RCC 7860 (cell line): ENCODE measurements around the gene CHST1.

ENCODE experiments used
- DNase-seq: peaks from one replicate; pipeline ENCODE4 v3.0.0-alpha.2; 2015; ENCODE audit warnings: low spot score
- FAIRE-seq: peaks from 2 replicates; lab custom pipeline; 2012; peaks lifted over from hg19 to GRCh38; lab: Jason Lieb, UNC

The CHST1 gene, protein sequence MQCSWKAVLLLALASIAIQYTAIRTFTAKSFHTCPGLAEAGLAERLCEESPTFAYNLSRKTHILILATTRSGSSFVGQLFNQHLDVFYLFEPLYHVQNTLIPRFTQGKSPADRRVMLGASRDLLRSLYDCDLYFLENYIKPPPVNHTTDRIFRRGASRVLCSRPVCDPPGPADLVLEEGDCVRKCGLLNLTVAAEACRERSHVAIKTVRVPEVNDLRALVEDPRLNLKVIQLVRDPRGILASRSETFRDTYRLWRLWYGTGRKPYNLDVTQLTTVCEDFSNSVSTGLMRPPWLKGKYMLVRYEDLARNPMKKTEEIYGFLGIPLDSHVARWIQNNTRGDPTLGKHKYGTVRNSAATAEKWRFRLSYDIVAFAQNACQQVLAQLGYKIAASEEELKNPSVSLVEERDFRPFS

DNA sequence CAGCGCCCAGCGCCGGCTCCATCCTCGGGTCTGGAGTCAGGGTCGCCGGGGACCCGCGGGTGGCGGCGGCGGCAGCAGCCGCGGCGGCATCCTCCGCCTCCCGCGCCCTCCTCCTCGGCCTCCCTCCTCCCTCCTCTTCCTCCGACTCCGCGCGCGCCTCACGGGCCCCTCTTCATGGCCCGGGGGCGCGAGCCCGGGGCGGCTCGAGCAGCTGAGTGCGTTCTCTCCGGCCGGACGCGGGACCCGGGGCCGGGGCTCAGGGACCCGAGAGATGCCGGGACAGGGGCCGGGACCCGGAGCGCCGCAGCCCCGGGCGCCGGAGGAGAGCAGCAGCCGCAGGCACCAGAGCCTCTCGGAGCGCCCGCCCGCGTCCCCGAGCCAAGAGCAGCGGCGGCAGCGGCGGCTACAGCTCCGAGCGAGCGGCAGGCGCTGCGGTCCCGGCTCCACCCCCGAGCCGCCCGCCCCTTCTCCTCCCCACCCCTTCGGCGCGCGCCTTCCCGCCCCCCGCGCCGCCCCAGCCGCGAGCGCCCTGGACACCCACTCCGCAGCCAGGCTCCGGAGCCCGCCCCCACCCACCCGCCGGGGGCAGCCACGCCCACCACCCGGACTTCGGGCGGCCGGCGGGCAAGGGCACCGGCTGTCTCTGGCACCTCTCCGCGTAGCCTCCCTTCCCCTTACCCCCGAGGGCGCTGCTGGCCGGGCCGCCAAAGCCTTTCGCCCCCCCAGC is at the start of gene CHST1:
Gene CHST1 (minus strand): TSS at position 417 of the 727 bp plus-strand sequence. CDS start 14,699 bp downstream, outside the sequence.
- no peak for DNase-seq

DNA sequence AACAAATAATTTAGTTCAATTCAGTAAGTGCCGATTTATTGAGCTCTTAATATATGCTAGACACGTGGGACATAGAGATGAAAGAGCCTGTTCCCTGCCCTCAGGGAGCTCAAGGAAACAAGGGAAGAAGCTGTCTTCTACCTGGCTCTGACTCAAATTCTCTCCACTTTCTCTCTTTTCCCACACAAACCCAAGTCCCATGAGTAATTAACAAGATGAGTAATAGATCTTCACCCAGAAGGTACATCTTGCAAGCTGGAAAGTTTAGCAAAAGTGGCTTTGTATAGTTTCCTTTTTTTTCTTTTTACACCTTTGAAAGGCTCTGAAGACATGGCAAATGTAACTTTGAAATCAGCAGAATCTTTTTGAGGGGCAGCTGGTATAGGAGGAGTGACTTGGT is 48.2 kb upstream of the CHST1 start:
- DNase-seq (no peak), FAIRE-seq (no peak)

More for the DNA sequence above, at the start of gene CHST1:
- no peak for FAIRE-seq

DNA sequence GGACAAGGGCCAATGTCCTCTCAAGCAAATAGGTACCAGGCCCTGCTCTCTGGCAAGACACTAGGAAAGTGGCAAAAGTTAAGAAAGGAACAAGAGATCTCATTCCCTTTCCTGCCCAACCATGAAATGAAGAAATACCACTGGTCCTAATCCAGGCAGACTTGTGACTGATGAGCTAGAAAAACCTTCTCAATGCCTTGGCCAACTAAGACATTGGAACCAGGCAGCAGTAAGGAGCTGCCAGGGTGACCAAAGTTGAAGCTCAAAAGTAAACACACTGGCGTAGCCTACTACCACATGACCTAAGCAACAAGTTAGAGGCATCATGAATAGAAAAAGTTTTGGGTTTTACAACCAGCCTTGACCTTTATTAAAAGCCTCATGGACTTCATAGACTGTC is 45.1 kb upstream of the CHST1 start:
- FAIRE-seq, result no peak
- no peak for DNase-seq

DNA sequence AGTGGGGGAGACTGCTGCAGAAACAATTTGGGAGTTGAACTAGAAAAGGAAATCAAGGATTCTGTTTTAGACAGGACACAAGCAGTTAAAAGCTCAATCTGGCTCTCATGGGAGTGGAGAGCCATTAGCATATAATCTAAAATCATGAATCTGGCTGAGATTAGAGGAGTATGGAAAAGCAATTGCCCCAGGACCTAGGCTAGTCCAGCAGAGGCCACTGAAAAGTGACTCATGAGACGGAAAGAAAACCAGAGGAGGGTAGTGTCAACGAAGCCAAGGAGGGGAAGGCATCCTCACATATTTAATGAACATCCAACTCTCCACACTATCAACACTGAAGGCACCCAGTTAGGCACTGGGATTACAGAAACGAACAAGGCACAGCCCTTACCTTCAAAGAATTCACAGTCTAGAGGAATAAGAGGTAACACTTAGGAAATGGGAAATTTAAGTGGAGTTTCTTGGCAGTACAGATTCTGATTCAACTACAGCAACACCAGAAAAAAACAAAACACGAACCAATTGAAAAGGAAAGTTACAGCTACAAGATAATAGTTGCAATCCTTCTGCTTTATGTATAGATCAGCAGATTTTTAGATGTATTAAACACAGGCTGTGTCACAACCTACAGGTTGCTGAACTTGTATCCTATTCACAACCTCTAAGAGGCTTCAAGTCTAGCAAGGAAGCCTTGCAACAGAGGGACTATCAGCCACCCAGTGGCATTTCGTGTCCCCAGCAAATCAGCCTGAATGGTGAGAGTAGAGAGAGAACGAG is 43.7 kb upstream of the CHST1 start:
- FAIRE-seq, result no peak

DNA sequence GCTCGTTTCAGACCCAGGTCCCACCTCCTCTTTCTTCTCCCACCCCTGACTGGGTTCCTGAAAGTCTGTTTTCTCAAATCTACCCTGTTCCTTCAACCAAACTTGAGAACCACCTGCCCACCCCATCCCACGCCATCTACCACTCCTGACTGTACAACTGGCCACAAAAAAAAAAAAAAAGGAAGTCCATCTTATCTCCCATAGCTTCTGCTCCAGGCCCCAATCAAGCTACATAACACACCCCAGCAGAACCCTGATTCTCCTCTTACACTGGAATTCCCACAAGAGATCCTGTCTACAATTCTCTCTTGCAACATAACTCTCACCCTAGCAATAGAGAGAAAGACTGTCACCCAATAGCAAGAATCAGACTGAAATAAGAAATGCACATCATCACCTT is 39.2 kb upstream of the CHST1 start:
- FAIRE-seq (no peak), DNase-seq (no peak)

More for the DNA sequence above, 43.7 kb upstream of the CHST1 start:
- DNase-seq, result no peak

DNA sequence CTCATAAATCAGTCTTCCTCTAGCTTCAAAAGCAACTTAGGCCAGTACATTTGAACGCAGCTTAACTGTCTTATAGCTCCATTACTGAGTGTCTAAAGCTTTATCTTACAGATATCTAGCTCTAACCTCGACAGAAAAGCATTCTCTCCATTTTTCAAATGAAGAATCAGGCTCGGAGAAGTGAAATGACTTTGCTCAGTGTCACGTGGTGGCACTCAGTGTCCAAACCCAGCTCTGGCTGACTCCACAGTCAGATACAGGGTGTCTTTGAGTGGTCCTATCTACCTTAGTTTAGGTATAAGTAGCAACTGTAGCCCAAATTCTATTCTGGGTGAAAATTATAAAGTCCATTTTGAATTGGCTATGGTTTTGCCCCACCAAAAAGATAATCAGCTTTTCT is 38.7 kb upstream of the CHST1 start:
- FAIRE-seq (no peak), DNase-seq (no peak)

DNA sequence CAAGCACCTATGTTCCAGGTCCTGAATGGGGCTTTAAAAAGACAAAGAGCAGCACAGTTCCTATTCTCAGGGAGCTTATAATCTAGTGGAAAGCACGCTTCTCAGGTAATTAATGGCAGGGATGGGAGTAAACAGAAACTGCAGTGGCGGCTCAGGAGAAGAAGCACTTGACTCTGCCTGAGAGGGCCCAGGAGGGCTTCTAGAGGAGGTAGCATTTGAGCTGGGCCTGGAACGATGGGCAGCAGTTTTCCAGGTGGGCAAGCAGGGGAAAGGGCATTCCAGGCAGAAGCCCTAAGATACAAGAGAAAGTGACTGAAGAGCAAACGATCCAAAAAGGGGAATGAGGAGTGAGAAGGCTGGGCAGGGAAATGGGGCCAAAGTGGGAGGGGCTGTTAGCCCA is 37.1 kb upstream of the CHST1 start:
- DNase-seq (no peak), FAIRE-seq (no peak)

DNA sequence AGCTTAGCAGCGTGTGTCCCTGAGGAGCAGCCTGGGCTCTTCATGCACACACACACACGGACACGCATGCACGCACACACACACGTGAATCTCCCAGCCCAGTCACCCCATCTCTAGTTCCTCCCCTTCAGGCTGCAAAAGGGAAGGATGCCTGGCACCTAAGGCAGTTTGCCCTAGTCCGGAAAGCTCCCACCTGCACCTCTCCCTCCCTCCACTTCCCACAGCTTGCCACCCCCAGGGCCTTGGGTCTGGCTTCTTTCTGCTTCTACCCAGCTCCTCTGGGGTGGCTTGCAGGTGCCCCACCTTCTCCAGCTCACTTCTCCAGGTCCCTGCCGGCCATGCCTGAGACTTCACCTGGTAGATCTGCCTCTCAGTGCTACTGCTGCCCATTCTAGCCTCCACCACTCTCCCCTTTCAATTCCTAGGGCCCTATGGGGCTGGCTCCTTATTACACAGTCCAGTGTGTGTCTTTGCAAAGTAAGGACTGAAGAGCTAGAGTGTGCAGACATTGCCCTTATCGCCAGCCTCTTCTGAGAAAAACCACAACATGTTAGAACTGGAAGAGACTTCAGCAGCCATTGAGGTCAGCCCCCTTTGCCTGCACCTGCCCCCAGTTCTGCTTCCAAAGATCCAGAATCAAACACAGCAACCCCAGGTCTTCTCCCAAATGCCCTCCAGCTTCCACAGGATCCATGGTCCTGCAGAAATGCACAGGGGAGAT is 33.5 kb upstream of the CHST1 start:
- no peak for DNase-seq
- no peak for FAIRE-seq

DNA sequence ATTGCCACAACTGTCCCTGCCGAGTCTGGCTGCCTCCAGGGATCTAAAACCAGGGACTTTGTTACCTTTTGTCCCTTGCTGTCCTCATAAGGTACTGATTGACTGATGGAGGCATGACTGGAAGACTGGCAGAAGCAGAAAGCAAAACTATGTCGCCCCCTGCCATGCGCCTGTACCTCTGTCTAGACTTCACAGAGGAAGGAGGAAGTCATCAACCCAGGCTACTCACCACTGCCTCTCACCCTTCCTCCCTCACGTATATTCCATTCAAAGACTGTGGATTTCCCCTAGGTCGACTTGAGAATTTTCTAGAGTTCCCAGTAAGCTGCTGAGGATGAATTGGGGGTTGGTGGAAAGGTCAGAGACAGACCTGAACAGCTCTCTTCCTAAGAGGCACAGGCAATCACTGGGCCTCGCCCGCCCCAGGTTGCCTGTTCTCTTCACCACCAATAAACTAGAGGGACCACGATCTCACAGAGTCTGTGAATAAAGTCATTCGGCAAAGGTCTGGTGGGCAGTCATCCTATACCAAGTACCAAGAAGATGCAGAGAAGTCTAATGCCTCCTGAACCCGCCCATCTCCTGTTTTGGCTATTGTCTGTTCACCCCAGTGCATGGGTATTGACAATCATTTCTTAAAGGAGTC is 27.5 kb upstream of the CHST1 start:
- FAIRE-seq, result no peak

DNA sequence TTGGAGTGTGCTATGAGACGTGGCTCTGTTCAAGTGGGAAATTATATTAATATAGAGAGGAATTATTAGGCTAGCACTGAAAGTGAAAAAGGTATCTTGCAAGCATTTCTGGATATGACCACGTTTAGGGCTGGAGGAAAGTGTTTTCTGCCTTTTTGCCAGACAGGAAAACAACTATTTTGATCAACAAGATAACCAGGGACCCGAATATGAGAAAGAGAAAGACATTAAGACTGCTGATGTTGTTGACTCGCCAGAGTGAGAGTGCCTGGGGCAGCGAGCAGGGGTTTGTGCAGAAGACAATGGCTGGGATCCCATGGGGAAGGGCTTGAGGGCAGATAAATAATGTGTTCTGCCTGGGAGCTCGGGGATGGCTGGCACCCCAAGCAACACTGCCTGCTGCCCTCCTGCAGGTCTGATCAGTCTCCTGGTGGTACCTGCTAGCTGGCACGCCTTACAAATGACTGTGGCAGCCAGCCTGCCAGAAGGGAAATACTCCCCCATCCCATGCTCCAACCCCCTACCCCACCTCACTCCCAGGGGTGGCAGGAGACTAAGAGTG is 23.1 kb upstream of the CHST1 start:
- DNase-seq (no peak), FAIRE-seq (no peak)

More for the DNA sequence above, 27.5 kb upstream of the CHST1 start:
- DNase-seq, result no peak

DNA sequence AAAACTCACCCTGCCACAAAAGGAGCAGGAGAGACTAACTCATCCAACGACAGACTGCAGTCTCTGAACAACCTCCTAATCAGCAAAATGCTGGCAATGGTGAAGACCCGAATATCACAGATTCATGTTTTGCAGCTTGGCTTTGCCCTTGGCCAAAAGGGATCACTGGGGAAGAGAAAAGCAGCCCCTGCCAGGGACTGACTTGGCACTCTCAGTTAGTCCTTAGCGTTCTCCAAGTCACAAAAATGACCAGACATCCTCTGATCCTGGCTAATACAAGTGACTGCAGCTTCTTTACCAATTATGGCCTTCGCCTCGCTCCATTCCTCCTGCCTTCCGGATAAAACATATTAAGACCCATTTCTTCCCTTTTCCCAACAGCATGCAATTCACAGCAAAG is 22.4 kb upstream of the CHST1 start:
- FAIRE-seq (no peak), DNase-seq (no peak)

DNA sequence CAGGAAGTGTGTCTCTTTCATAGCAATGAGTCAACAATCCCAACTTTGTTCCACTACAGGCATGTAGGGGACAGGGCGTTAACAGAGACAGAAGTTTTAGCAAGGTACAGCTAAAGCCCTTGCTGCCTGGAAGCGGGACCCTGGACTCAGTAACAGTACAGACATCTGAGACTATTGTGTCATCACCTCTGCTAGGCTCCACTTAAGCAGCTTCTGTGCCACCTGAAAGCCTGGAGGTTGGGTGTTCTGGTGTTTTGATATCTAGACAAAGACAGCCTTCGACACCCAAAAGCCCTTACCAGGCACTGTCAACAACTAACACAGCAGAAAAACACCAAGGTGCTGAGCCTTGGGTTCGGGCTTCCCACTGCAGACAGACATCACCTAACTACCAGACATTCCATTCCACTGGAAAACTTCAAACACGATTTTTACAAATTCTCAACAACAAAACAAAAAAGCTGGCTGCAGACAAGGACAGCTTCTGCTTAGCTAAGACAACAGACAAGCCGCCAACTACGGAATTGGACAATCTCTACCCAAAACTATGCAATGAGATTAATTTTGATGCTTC is 20.6 kb upstream of the CHST1 start:
- no peak for DNase-seq
- FAIRE-seq, result no peak

DNA sequence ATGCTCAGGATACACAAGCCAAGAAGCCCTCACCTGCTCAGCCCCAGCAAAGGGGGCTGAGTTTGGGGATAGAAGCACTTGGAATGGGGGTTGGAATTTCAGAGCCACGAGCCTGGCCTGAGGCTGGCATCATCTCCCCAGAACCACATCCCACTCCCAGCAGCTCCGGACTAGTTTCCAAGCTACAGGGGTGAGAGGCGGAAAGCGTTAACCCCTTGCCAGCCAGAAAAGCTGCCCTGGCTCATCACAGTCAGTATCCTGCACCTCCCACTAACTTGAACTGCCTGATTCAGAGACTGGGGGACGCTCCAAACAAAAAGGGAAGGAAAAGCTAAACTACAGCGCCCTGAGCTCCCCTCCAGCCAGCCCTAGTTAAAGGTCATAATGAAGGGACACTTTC is 19.0 kb upstream of the CHST1 start:
- no peak for FAIRE-seq
- DNase-seq, result no peak

DNA sequence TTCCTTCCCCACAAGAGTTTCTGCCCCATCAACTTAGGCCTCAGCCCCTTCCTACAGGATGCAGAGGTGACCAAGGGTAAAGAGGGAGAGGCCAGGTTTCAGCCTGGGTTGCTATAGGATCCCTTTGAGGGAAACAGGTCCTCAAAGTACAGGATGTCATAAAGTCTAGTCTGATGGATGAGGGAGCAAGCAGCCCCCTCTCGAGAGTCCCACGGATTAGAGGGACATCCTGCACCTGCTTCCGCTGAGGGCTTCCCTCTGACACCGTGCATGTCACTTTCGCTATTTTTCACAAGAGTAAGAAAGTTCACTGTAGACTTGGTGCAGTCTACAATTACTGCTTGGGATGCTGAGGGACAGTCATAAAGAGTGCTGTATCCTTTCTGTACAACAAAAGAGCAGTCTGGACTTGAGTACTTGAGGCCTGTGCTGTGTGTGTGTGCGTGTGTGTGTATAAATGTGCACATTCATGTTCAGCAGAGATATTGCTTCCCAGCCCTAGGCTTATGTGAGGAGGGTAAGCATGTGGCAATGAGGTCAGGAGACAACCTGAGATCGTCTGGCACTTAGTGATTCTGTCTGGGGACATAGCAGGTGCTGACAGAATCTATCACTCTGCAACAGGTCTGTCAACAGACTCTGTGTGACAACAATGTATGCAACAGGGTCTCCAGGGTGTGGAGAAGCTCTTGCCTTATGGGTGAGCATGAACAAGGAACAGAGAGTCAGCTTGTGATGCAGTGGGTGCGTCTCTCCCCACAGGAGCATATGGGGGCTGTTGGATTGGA is 18.0 kb upstream of the CHST1 start:
- DNase-seq, result no peak
- no peak for FAIRE-seq

DNA sequence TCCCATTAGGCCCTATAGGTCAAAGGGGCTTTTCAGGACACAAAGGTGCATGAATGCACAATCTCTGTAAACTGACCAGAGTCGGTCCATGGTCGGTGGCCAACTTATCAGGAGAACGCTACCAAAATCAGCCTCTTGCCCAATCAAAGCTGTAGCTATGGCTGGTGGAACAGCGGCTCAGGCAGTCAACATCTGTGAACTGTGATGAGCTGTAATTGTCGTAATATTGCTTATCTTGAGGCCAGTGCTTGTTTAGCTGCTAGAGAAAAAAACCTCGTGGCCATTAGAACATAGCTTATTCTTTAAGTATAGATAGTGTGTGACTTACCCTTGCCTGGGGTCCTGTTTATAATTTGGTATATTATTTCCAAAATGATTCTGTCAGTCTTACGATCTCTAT is 14.4 kb upstream of the CHST1 start:
- DNase-seq (no peak), FAIRE-seq (no peak)

DNA sequence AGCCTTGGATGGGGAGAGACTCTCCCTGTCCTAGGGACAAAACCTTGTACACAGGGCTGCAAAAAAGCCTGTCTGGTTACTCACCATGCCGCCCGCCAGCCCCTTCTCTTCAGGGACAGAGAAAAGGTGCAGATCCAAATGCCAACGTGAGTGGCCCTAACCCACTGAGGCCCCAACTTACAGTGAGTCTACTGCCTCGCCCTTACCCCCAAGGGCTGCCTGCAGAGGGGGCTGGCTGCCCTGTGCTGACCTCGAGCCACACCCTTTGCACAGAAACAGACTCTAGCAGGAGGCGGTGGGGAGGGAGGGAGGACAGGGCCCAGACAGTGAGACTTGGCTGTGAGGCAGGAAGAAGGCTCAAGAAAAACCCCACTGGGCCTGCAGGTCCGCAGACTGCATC is 13.6 kb upstream of the CHST1 start:
- FAIRE-seq (no peak), DNase-seq (no peak)

DNA sequence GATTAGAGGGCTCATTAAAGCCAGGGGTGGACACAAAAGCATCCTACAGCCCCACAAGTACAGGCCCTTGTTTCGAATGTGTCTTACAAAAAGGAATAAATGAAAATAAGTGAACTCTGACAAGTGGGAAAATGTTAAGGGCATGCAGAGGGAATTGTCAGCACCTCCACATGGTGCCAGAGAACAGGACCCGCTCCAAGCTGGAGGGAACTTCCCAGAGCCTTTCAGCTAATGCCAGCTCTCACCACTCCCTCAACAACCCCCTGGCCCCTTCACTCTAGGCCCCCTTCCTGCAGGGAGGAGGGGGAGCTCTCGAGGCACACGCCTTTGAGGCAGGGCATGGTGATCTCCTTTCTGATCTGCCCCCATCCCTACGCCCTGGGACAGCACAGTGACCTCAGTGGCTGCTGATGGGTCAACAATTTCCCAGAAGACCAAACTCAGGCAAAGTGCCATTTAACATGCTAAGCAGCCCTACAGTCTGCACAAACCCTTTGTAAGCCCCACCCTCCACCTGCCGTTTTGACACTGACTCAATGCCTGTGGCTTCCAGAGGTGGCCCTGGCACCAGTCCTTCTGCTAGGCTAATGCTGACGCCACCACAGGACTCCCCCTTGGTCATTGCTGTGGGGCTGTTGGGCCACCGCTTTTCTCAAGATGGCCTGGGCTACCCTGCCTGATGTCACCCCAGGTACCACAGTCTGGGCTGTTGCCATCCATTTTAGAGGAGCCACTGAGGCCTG is 12.5 kb upstream of the CHST1 start:
- no peak for FAIRE-seq

DNA sequence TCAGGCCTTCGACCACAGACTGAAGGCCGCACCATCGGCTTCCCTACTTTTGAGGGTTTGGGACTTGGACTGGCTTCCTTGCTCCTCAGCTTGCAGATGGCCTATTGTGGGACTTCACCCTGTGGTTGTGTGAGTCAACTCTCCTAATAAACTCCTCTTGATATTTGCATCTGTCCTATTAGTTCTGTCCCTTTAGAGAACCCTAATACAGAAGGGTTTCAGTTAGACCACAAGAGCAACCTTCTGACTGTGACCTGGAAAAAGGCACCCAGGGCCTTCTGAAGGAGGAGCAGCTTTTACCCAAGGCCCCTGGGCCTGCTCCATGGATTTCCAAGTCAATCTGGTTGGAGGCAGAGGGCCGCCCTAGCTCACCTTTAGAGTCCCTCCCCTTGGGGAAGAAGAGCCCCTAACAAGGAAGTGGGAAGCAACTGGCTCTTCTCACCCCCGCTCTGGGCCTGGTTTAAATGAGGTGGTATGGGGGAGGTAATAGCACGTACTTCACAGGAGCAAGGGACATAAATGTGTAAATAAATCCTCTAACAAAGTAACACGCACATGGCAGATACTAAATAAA is 11.2 kb upstream of the CHST1 start:
- DNase-seq (no peak), FAIRE-seq (no peak)

More for the DNA sequence above, 12.5 kb upstream of the CHST1 start:
- no peak for DNase-seq
